UCSD-AML1 (cell line): ENCODE measurements around the gene ZNF587.
"Not testable (repeated sequence)": the region's sequence is repeated elsewhere in the genome, so short reads cannot be mapped to it uniquely, and the experiment has no call there.

Source experiments
- DNase-seq: peaks from one replicate; lab custom pipeline; 2025; ENCODE audit not compliant: unreplicated experiment; lab: John Stamatoyannopoulos, UW

Gene ZNF587

DNA sequence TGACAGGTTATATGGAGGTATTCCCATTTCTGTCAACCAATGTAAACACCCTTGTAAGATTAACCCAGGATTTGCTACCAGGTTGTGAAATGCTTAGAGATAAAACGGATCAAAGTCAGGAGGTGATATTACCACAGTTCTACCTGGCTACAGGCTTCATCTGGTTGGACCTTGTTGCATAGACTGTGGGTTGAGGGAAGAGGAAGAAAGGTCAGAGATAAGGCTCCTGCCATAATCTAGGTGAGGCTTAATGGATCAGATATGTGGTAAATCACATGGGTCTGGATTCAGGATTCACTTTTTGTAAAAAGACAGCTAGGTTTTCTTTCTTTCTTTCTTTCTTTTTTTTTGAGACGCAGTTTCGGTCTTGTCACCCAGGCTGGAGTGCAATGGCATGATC lies 28.2 kb upstream of the ZNF587 start:
- not testable (repeated sequence) for DNase-seq

DNA sequence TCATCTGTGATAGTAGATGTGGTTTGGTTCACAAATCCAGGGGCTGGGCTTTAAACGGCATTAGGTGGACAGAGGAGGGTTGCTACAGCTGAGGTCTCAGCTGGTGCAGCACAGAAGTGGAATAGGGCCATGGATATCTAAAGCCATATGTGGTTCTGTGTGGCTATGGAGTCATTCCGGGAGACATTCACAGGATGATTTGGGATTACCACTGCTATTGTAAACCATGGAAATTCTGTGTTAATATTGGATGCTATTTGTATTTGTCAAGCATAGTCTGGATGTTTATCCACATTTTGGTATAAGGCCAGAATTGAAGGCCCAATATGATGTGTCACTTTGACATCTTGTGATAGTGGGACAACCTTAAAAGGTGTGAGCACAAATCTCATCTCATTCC lies 26.5 kb upstream of the ZNF587 start:
- not testable (repeated sequence) for DNase-seq

DNA sequence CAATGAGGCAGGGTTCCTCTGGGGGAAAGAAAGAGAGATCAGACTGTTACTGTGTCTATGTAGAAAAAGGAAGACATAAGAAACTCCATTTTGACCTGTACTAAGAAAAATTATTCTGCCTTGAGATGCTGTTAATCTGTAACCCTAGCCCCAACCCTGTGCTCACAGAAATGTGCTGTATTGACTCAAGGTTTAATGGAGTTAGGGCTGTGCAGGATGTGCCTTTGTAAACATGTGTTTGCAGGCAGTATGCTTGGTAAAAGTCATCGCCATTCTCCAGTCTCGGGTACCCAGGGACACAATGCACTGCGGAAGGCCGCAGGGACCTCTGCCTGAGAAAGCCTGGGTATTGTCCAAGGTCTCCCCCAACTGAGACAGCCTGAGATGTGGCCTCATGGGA lies 26.1 kb upstream of the ZNF587 start:
- not testable (repeated sequence) for DNase-seq

DNA sequence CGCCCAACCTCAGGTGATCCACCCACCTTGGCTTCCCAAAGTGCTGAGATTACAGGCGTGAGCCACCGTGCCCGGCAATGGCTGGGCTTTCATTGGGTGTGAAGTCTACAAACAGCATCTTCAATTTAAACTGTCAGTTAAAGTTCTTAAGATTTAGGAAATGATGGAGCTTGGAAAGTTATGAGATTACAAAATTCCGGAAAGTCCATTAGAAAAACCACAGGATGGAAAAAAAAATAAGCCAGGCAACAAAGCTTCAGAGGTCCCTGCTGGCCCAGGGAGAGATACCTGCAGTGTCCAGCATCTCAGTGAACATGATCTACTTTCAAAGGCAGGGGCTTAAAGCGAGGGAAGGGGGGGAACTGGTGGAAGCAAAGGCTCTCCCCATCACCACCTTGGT lies 24.1 kb upstream of the ZNF587 start:
- no peak for DNase-seq

DNA sequence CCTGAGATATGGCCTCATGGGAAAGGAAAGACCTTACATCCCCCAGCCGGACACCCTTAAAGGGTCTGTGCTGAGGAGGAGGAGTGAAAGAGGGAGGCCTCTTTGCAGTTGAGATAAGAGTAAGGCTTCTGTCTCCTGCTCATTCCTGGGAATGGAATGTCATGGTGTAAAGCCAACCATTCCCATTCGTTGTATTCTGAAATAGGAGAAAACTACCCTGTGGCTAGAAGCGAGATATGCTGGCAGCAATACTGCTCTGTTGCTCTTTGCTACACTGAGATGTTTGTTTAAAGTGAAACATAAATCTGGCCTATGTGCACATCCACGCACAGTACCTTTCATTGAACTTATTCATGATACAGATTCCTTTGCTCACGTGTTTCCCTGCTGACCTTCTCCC lies 20.3 kb upstream of the ZNF587 start:
- no peak for DNase-seq

DNA sequence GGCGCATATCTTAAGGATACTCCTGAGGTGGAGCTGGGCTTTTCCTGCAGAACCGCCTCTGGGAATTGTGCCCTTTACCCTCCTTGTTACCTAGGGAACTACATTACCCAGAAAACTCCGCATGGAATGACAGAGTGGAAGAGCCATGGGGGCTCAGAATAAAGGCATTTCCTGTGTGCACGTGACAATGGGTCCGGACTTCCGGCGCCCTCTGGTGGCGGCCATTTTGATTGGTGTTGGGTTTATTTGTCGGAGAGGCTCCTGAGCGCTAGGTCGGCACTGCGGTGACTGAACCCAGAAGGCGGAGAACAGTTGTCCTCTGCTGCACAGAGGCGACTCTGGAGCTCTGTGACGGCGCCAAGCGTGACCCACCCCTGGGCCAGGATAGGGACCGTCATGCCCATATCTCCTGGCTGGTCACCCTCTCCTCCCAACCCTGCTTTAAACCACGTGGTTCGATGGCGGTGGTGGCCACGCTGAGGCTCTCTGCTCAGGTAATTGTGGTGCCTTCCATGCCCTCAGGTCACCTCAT lies 19.5 kb upstream of the ZNF587 start, which contains the start of gene ZNF587B:
ZNF587B (plus strand) TSS at position 229 of the 532 bp plus-strand sequence; CDS start at position 459, 230 bp downstream.
- peak; percentile 36 for DNase-seq

DNA sequence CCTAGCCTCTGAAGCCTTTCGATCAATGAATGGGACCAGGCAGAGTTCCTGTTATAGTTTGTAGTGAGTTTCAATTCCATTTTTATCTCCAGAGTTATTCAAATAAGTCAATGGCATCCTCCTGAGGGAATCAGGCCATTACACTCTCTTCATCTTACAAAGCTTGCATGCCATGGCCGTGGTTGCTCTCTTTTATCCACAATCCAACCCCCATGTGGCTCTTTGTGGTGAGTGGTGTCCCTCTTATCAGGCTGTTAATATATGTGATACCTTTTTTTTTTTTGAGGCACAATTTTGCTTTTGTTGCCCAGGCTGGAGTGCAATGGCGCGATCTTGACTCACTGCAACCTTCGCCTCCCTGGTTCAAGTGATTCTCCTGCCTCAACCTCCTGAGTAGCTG lies 12.7 kb upstream of the ZNF587 start:
- not testable (repeated sequence) for DNase-seq

DNA sequence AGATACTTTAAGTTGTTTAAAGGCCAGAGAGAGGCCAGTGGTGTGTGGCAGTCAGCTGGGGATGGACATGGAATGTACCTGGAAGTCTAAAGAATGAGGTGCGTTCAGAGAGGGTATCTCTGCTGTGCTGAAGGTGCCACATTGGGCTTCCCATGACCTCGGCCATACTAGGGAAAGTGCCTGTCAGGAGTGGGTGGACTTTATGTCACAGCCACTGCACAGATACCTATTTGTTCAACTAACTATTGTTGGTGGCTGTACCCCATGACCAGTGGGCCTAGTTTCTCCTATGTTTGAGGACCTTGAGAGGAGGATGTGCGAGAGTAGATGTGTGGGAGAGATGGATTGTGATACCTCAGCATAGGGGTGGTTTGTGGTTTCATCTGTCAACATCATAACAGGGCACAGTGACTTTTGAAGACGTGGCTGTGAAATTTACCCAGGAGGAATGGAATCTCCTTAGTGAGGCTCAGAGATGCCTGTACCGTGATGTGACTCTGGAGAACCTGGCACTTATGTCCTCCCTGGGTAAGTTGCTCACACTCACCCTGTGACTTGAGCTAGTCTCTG lies 11.0 kb upstream of the ZNF587 start:
- not testable (repeated sequence) for DNase-seq

DNA sequence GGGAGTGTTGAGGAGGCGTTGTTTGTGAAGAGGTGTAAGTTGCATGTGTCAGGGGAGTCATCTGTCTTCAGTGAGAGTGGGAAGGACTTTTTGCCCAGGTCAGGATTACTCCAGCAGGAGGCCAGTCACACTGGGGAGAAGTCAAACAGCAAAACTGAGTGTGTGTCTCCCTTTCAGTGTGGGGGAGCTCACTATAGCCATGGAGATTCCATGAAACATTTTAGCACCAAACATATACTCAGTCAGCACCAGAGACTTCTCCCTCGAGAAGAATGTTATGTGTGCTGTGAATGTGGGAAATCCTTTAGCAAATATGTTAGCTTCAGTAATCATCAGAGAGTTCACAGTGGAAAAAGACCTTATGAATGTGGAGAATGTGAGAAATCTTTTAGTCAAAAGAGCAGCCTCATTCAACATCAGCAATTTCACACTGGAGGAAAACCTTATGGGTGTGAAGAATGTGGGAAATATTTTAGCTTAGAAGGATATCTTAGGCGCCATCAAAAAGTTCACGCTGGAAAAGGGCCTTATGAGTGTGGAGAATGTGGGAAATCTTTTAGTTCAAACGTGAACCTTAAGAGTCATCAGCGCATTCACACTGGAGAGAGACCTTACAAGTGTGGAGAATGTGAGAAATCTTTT lies 8.4 kb upstream of the ZNF587 start:
- DNase-seq, result no peak

DNA sequence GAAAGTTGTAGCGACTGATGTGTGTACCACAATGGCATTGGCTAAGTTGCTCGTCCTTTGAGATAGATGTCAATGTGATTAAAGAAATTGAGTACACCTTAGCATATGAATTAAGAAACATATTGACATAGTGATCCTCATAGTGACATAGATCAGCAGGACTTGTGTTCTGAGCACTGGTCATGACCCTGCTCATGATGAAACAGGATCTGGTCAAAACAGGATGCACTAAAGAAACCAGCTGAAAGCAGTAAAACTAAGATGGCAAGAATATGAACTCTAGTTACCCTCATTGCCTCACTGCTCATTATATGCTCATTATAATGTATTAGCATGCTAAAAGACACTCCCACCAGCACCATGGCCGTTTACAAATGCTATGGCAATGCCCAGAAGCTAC lies 2.5 kb upstream of the ZNF587 start:
- DNase-seq, result not testable (repeated sequence)

DNA sequence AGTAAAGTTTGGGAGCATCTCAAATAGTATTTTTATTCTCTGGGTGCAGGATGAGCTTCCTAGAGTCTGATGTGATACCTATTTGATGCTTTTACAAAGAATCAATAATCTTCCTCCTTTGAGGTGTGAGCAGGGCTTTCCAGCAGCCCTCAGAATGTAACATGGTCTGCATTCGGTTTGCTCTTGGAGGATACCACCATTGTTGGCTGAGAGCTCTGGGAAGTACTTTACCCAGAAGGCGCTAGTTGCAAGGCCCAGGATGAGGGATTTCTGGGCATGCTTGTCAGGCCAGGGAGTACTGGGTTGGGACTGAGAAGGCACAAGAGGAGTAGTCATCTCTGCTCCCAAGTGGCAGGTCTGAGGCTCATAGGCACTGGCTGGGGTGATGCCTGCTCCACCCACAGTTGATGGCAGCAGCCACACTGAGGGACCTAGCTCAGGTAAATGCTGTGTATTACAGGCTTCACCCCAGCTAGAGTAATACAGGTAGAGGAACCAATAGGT lies 445 bp upstream of the ZNF587 start:
- DNase-seq, result peak; percentile 33

DNA sequence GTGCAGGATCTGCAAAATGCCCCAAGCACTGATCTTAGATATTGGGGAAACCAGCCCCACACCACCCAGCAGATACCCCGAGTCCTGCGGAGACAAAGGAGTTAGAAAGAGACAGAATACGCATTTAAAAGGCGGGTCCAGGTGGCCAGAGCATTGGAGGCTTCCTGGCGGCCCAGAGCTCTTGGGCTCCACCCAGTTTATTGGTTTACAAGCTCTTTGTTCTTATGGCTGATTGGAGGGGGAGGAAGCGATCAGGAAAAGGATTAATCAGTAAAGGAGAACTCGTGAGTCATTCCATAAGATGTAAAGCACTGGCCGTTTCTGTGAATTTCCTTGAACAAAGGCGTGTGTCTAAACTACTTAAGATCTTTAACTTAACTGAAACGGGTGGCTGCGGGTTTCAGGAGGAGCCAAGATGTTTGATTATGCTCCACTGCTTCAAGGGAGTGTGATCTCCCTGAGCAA lies 926 bp downstream of the ZNF587 start:
- DNase-seq, result no peak

DNA sequence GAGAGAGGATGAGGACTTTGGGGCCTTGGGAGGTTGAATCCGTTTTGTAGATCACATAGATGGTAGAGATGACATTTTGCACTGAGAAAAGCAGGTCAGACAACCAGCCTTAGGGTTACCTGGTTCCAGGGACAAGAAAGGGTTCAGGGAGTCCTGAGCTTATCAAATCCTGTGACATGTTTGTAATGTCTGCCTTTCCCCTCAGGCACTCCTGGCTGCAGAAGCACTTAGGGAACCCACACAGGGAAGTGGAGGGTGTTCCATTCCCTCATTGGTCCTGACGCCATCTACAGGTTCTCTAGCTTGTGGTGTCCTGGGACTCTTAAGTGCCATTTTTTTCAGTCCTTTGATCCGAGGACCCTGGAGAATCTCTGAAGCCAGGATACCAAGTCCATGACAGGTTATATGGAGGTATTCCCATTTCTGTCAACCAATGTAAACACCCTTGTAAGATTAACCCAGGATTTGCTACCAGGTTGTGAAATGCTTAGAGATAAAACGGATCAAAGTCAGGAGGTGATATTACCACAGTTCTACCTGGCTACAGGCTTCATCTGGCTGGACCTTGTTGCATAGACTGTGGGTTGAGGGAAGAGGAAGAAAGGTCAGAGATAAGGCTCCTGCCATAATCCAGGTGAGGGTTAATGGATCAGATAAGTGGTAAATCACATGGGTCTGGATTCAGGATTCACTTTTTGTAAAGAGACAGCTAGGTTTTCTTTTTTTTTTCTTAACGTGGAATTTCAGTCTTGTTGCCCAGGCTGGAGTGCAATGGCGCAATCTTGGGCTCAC lies 2.3 kb downstream of the ZNF587 start:
- DNase-seq, result not testable (repeated sequence)

DNA sequence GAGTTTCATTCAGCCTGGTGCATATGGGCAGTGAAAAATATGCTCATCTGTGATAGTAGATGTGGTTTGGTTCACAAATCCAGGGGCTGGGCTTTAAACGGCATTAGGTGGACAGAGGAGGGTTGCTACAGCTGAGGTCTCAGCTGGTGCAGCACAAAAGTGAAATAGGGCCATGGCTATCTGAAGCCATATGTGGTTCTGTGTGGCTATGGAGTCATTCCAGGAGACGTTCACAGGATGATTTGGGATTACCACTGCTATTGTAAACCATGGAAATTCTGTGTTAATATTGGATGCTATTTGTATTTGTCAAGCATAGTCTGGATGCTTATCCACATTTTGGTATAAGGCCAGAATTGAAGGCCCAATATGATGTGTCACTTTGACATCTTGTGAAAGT lies 4.5 kb downstream of the ZNF587 start:
- DNase-seq, result not testable (repeated sequence)

DNA sequence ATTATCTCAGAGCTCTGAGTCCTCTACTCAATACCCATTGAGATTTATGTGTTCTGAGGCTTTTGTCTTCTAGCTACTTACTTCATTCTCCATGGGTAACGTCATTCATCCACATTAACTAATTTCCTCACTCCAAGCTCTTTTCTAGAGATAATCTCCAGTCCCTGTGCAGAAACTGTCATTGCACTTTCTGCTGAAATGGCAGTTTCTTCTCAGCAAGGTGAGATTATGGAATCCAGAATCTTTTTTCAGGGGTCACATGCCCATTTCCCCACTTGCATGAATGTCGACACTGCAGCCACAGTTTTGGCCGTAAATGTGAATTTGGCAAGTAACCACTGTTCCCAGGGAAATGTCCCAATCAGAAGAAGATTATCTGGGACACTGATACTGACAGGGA lies 12.7 kb downstream of the ZNF587 start:
- DNase-seq, result not testable (repeated sequence)

DNA sequence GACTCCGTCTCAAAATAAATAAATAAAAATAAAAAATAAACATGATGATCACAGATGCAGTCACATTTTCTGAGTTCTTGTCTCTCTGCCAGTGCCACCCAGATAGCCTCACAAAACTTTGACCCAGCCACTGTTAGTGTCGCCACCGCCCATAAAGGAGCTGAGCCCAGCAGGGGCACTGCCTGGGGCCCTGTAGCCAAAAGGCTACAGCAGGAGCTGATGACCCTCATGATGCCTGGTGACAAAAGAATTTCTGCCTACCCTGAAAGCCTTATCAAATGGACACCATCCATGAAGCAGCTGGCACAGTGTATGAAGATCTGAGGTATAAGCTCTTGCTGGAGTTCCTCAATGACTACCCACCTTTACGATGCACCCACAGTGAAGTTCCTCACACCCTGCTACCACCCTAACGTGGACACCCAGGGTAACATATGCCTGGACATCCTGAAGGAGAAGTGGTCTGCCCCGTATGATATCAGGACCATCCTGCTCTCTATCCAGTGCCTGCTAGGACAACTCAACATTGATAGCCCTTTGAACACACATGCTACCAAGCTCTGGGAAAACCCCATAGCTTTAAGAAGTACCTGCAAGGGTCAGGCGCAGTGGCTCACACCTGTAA lies 18.3 kb downstream of the ZNF587 start:
- DNase-seq, result no peak

DNA sequence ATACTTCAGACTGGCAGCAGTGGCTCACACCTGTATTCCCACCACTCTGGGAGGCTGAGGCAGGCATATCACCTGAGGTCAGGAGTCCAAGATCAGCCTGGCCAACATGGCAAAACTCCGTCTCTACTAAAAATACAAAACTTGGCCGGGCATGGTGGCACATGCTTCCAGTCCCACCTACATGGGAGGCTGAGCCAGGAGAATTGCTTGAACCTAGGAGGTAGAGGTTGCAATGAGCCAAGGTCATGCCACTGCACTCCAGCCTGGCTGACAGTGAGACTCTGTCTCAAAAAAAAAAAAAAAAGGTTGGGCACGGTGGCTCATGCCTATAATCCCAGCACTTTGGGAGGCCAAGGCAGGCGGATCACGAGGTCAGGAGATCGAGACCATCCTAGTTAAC lies 20.0 kb downstream of the ZNF587 start:
- not testable (repeated sequence) for DNase-seq

DNA sequence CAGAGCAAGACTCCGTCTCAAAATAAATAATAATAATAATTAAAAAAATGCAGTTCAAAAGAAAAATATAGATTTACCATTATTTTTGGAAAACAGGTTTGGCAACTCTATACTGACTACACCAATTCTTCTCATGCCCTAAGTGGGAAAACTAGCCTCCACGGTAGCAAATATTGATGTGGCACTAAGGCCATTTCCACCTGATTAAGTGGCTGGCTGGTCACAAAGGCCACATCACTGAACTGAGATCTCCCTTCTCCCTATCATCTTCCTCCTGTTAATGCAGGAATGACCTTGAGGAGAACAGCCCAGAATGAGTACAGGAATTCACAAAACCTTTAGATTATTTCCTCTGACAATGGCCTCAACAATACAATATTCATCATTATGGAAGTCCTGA lies 20.6 kb downstream of the ZNF587 start:
- DNase-seq, result no peak

DNA sequence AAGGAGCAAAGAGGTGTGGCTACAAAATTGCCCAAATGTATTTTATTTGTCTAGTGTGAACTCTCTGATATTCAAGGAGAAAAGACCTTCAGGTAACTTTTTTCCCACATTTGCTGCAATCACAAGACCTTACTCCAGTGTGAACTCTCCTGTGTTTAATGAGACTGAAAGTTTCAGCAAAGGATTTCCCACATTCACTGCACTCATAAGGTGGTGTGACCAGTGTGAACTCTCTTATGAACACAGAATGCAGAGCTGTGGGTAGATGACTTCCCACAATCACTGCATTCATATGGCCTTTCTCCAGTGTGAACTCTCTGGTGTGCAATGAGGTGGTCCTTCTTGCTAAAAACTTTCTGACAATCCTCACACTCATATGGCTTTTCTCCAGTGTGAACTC lies 22.8 kb downstream of the ZNF587 start:
- DNase-seq, result no peak

DNA sequence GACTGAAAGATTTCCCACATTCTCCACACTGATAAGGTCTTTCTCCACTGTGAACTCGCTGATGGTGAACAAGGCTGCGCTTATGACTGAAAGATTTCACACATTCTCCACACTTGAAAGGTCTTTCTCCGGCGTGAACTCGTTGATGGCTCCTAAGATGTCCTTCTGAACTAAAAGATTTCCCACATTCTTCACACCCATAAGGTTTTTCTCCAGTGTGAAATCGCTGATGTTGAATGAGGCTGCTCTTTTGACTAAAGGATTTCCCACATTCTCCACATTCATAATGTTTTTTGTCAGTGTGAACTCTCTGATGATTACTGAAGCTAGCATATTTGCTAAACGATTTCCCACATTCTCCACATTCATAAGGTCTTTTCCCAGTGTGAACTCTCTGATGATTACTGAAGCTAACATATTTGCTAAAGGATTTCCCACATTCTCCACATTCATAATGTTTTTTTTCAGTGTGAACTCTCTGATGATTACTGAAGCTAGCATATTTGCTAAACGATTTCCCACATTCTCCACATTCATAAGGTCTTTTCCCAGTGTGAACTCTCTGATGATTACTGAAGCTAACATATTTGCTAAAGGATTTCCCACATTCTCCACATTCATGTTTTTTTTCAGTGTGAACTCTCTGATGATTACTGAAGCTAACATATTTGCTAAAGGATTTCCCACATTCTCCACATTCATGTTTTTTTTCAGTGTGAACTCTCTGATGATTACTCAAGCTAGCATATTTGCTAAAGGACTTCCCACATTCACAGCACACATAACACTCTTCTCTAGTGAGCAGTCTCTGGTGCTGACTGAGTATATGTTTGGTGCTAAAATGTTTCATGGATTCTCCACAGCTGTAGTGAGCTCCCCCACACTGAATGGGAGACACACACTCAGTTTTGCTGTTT lies 24.5 kb downstream of the ZNF587 start:
- DNase-seq, result not testable (repeated sequence)
